AG09309 (cell line): ENCODE data around the gene RPEL1.

Source experiments
- DNase-seq: peaks from one replicate; pipeline ENCODE4 v3.0.0-alpha.2; 2010; ENCODE audit warnings: low read depth
- H3K4me3 ChIP-seq: 2 replicates; pipeline ENCODE4 v1.5.1; 2011; ENCODE audit warnings: mild to moderate bottlenecking, low read depth, low read length, moderate library complexity; ENCODE audit not compliant: control insufficient read depth
- TF ChIP-seq, protein P1 (sequence below): IDR thresholded peaks from 2 replicates; pipeline ENCODE4 v1.5.1; 2011; ENCODE audit warnings: mild to moderate bottlenecking, low read depth, low read length, inconsistent platforms; ENCODE audit not compliant: insufficient read depth, control insufficient read depth; ENCODE audit errors: missing control alignments

RPEL1 gene

DNA sequence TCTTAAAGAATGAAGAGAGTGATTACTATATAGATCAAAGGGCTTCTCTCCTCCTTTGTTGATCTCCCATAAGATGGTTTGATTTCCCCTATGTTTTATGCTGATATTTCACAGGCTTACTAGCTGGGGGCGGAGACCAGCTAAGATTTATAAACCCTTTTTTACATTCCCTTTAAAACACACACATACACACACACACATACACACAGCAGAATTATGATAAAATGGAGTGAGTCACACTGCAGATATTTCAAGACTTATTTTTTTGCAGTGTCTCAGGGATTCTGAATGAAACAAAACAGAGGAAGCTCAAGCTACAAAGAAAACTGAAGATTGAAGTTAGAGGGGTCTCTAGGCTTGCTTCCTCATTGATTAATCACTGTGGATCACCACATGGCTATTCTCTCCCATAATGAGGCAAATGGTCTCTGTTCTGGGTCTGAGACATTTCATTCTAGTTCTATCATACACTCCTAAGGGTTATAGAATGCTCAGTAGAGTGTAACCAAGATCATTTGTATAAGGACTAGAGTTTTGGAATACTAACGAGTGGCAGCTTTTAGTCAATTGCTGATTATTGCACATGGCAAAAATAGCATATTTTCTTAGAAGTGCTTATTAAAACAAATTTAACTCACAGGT lies 49.8 kb downstream of the RPEL1 start:
- DNase-seq, result peak; percentile 80
- TF ChIP-seq, protein P1, sequence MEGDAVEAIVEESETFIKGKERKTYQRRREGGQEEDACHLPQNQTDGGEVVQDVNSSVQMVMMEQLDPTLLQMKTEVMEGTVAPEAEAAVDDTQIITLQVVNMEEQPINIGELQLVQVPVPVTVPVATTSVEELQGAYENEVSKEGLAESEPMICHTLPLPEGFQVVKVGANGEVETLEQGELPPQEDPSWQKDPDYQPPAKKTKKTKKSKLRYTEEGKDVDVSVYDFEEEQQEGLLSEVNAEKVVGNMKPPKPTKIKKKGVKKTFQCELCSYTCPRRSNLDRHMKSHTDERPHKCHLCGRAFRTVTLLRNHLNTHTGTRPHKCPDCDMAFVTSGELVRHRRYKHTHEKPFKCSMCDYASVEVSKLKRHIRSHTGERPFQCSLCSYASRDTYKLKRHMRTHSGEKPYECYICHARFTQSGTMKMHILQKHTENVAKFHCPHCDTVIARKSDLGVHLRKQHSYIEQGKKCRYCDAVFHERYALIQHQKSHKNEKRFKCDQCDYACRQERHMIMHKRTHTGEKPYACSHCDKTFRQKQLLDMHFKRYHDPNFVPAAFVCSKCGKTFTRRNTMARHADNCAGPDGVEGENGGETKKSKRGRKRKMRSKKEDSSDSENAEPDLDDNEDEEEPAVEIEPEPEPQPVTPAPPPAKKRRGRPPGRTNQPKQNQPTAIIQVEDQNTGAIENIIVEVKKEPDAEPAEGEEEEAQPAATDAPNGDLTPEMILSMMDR, result no peak
- no peak overlapping the region for H3K4me3 ChIP-seq
